Measurements from ENCODE around the gene FAM217B.

The FAM217B gene

GRCh38 chr20:59940129-59940955 lies at the start of gene FAM217B, which contains the start of gene PPP1R3D:
FAM217B (plus strand) TSS chr20:59940389; CDS start chr20:59943944, 3,555 bp downstream.
PPP1R3D (minus strand) TSS chr20:59940305; CDS start chr20:59939931, 374 bp downstream.
- peak within 1 kb of the TSS; percentile 79 for H3K4me3 ChIP-seq (ENCODE audit: control insufficient read depth, low read depth, low read length)
- no peak for TF ChIP-seq CTCF (IDR thresholded peaks at IDR 0.05; ENCODE audit: control insufficient read depth, insufficient read depth, low read depth, low read length, missing control alignments)

GRCh38 chr20:59891581-59891980 lies 48.6 kb upstream of the FAM217B start:
- TF ChIP-seq CTCF (IDR thresholded peaks at IDR 0.05; ENCODE audit: control insufficient read depth, insufficient read depth, low read depth, low read length, missing control alignments): no peak
- no peak for DNase-seq (ENCODE audit: low read depth)
- H3K4me3 ChIP-seq (ENCODE audit: control insufficient read depth, low read depth, low read length): no peak overlapping the region

More at GRCh38 chr20:59940129-59940955, at the start of gene FAM217B, which contains the start of gene PPP1R3D:
- DNase-seq (ENCODE audit: low read depth): peak; percentile 88

- no peak for DNase-seq (ENCODE audit: low read depth)
- no peak overlapping the region for H3K4me3 ChIP-seq (ENCODE audit: control insufficient read depth, low read depth, low read length)
- no peak for TF ChIP-seq CTCF (IDR thresholded peaks at IDR 0.05; ENCODE audit: control insufficient read depth, insufficient read depth, low read depth, low read length, missing control alignments)
These were observed 44.3 kb upstream of the FAM217B start for GRCh38 chr20:59895908-59896307.

- TF ChIP-seq CTCF (IDR thresholded peaks at IDR 0.05; ENCODE audit: control insufficient read depth, insufficient read depth, low read depth, low read length, missing control alignments): no peak
- DNase-seq (ENCODE audit: low read depth): no peak
- no peak overlapping the region for H3K4me3 ChIP-seq (ENCODE audit: control insufficient read depth, low read depth, low read length)
These were observed 37.7 kb upstream of the FAM217B start for GRCh38 chr20:59902470-59902869.

GRCh38 chr20:59903621-59904020 lies 36.6 kb upstream of the FAM217B start:
- no peak for TF ChIP-seq CTCF (IDR thresholded peaks at IDR 0.05; ENCODE audit: control insufficient read depth, insufficient read depth, low read depth, low read length, missing control alignments)
- no peak overlapping the region for H3K4me3 ChIP-seq (ENCODE audit: control insufficient read depth, low read depth, low read length)
- no peak for DNase-seq (ENCODE audit: low read depth)

GRCh38 chr20:59908855-59909254 lies 31.3 kb upstream of the FAM217B start:
- no peak overlapping the region for H3K4me3 ChIP-seq (ENCODE audit: control insufficient read depth, low read depth, low read length)
- no peak for DNase-seq (ENCODE audit: low read depth)
- no peak for TF ChIP-seq CTCF (IDR thresholded peaks at IDR 0.05; ENCODE audit: control insufficient read depth, insufficient read depth, low read depth, low read length, missing control alignments)
